Renal cortical epithelial cell (primary cell): ENCODE results near the gene DLD. TPM values are rescaled to one million over a fixed set of nuclear protein-coding genes. Genes with fewer than 3 reads are reported as not detected.
"Not testable (repeated sequence)": the region's sequence is repeated elsewhere in the genome, so short reads cannot be mapped to it uniquely, and the experiment has no call there.

Source experiments
- DNase-seq: peaks from one replicate; pipeline ENCODE4 v3.0.0-alpha.2; 2011; ENCODE audit warnings: low read depth
- total RNA-seq: library from RNA; depleted of rRNA; stranded (reverse); fragments of >200 nt; gene quantifications from 2 replicates; pipeline ENCODE4 v1.2.3, GENCODE V29; 2014

DLD gene
- total RNA-seq, 1 donor from 2014 or later: 155 TPM

DNA sequence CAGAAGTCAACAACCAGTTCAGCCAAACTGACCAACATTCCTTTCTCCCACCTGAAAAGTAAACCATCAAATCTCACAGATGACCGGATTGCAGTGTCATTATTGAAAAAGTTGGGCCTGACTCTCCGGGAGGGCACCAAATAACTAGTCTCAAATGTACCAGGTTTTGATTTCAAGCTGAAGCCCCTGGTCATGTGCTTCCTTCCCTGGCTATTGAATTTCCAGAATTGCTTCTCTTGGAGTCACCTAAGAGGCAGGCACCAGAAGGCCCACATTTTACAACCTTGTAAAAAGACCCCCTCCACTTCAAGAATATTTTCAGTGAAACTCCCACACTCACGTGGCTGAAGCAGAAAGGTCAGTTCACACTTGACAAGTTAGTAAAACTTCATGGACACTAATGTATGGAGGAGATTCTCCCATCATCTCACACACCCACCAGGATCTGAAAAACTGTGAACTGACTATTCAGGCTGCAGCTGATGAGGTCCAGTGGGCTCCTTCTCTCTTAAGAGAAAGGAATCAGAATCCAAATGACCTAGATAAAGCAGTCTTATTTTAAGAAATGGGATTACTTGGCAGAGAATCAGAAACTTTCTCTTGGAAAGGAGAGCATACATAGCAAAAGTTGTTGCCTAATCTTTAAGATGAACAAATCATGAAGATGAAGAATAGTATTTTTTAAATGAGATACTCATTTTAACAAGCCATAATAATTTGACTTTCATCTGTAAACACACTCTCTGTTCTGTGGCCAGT, 53.6 kb downstream of the DLD start:
- DNase-seq: no peak

DNA sequence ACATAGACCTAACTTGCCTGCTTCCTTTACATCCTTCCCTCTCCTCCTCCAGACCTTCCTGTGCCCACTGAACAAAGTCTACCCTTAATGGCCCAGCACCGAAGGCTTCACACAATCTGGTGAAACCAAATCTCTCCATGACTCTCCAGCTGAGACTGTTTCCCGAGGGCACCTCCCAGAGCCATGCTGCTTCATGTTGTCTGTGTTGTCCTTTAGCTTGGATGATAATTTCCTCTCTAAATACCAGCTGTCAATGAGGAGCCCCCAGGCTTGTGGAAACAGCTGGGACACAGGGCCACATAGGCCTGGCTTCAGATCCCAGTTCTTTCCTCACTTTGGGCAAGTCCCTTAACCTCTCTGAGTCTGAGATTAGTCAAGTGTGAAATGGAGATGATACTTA, 54.3 kb downstream of the DLD start:
- DNase-seq: no peak

GRCh38 chr7:107946451-107946850, 55.5 kb downstream of the DLD start:
- peak; percentile 48 for DNase-seq

DNA sequence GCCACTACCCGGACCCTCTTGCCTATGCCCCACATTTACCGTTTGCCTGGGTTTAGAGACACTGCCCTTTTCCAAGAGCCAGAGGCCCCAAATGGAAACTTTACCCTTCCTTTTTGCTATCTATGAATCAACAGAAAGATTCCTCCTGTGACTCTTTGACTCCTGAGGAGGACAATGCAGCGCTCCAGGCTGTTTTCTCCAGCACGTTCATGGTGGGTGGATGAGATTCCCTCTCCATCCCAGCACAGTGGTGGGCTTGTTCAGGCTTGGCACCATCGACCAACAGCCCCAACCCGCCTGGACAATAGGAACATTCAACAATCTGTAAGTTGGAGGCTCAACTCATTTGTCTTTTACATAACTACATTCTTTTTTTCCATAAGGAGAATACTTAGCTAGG, 55.9 kb downstream of the DLD start:
- no peak for DNase-seq

DNA sequence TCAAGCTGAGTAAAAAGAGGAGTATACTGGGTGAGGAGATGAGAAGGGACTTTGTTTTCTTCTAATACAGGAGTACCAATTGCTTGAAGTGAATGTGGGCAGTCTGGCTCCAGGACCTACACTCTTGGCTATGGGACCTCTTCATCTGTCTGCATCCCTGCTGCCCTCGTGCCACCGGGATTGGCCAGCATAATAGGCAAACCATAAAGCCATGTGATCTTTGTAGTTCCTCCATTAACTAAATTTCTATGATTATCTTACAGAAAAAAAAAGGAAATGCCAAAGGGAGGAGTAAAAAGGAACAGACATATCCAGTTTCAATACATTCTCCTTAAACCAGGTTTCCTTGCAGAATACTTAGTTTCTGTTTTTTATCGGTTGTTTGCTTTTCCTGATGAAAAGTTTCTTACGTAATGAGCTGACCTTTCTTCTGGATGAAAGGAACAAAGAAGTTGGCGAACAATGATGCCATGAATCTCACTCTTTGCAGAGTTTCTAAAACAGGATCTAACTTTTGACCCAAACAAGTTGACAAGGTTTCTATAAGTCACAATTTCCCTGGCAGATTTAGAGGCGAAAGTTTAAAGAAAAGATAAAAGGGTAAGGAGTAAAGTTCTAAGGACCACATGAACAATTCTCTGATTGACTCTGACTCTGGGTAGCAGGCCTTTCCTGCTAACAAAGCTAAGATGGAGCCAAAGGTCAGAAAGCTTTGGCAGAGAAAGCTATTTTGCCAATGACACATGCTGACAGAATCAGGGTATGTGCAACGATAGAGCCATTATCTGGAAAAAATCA, 57.9 kb downstream of the DLD start:
- peak; percentile 94 for DNase-seq

- no peak for DNase-seq
Measured at GRCh38 chr7:107949443-107949935, 58.5 kb downstream of the DLD start.

- no peak for DNase-seq
Measured at GRCh38 chr7:107951172-107951787, 60.3 kb downstream of the DLD start.

DNA sequence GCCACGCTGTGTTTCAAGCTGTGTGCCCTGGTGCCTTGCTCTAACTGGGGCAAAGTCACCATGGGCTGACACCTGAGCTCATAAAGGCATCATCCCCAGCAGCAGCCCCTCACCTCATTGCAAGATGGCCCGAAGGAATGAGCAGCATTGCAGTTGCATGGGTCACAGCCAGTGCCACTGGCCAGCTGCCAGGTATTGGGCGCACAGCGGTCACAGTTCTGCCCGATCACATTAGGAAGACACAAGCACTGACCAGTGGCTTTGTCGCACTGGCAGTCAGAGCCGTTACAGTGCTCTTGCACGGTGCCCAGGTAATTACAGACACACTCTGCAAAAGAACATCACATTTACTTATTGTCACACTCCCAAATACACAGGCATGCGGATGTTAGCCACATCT, 60.9 kb downstream of the DLD start:
- no peak for DNase-seq

DNA sequence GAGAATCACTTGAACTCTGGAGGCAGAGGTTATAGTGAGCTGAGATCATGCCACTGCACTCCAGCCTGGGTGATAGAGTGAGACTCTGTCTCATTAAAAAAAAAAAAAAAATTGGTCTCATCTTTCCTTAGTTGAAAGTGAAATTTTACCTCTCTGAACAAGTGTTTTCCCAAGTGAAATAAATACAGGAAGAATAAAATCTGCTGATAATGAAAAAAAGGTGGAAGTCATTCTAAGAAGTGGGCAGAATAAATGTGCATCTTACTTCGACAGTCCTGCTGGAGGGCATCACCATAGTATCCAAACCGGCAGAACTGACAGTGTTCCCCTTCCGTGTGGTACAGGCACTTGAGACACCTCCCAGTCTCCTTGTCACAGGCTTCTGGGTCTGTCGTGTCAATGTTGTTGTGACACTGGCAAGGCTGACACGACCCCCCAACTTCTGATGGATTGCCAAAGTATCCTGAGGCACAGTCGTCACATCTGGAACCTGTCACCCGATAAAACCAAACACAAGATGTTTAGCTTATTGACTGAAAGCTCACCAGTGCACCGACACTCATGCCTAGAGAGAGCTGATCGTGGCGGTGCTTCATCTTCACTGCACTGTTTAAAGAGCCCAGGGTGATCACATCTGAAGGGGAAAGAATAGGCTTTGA, 62.4 kb downstream of the DLD start:
- DNase-seq: no peak

DNA sequence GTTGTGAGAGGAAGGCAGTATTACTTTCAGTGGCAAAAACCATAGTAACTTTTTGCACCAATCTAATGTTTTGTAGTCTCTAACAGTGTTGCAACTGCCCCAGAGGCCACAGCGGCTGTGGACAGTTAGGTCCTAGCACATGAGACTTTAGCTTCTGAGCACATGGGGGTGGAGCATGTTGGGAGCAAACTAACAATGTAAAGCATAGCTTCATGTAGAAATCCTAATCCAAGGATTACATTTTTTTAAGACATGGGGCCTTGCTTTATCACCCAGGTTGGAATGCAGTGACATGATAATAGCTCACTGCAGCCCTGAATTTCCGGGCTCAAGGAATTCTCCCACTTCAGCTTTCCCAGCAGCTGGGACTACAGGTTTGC, 62.9 kb downstream of the DLD start:
- no peak for DNase-seq

DNA sequence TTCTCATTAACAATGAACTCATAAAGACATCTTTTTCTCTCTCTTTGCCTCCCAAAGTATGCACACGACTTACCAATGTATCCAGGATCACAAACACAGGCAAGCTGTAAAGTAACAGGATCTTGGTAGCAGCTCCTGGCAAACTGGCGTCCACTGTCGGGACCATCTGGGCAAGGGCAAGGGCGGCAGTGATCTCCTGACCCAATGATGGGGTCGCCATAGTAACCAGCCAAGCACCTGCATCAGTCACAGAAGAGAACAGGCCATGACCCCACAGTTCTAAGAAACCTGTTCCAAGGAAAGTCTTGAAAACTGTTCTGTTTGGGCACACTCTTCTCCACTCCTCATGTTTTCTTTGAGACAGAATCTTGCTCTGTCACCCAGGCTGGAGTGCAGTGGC, 64.4 kb downstream of the DLD start:
- no peak for DNase-seq

- DNase-seq: not testable (repeated sequence)
Measured at GRCh38 chr7:107956950-107957349, 66.0 kb downstream of the DLD start.

- no peak for DNase-seq
Measured at GRCh38 chr7:107957436-107957835, 66.5 kb downstream of the DLD start.

DNA sequence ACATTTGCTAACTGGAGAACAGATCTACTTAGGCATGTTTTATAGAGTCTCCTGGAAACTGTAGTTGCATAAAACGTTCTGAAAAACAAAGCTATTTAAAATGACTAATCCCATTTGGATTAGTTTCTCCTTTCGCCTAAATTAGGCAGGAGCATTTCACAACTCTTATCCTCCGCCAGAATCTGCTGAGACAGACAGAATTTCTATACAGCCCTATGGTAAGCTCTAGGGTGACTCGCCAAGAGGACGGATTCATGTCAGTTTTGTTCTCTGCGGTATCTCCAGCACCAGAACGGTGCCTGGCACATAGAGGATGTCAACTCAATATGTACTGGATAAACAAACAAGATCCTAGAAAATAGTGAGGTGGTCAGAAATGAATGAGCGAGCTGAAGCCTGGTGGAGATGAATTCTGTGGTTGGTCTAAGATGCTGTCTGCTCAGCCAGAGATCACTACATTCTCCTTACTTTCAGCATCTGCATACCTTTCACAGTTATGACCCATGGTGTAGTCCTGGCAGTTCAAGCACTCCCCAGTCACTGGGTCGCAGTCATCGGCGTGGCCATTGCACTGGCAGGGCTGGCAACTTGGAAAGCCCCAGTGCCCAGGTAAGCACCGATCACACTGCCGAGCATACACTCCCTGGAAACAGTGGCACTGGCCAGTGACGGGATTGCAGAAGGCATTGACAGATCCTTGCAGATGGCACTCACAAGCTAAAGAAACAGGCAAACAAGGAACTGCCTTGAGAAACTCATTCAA, 68.0 kb downstream of the DLD start:
- DNase-seq: peak; percentile 61

DNA sequence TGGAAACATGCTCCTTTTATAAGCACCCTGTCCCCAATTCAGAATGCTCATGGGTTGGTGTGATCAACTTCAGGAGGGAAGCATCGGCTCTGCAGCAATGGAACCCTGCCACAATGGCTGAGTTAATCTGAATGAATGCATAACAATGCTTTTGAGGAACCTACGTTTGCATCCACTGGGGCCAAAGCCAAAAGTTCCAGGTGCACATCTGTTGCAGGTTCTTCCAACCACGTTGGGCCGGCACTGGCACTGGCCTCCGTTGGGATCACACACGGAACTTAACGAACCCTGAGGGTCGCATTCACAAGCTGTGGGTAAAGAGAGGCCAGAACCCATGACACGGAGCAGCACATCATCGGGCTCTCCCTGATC, 68.5 kb downstream of the DLD start:
- no peak for DNase-seq

GRCh38 chr7:107960272-107960671, 69.3 kb downstream of the DLD start:
- no peak for DNase-seq

DNA sequence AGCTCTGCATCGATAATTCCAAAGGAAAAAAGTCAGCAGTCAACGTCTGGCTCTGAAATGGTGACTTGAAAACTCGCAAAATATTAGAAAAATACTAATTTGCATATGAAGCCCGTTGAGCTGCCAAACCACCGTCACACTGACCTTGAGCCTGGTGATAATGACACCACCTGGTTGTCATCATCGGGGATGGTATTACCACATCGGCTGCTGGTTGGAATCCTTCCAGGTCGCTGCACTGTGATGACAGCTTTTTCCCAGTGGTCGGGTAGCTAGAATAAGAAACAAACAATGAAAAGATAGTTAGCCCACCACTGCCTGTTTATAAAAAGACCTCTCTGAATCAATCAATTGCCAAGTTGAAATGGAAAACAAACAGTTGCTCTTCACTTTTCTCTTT, 70.4 kb downstream of the DLD start:
- DNase-seq: no peak

DNA sequence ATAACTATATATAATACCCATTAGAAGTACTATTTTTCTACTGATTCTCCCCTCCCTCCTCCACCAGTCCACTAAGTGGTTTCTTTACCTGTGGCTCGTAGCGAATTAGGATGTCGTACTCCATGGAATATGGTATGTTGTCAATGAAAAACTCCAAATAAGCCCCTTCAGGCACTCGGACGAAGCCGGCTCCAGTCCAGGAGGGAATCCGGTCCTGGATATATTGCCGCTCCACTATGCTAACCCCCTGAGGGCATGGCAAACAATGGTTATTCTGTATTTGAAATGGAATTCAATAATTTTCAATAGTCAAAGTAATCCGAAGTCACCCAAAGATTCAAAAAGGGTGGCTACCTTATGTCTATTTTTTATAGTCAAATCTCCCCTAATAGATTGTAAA, 71.8 kb downstream of the DLD start:
- DNase-seq: no peak

DNA sequence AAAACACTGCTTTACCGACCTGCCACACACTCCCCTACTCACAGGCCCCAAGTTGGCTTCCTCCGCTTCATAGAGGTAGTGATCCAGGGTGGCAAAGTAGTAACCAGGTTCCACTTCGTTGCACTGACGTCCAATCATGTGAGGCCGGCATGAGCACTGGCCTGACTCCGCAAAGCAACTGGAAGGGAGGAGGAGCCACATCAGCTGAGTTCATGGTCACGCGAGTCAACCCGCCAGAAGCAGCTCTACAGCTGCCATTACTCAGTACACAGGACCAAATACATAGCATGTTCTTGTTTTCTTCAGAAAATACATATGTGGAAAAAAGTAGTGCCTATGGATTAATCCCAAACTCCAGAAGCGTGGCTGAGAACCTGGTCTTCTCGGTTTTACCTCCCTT, 73.5 kb downstream of the DLD start:
- no peak for DNase-seq

DNA sequence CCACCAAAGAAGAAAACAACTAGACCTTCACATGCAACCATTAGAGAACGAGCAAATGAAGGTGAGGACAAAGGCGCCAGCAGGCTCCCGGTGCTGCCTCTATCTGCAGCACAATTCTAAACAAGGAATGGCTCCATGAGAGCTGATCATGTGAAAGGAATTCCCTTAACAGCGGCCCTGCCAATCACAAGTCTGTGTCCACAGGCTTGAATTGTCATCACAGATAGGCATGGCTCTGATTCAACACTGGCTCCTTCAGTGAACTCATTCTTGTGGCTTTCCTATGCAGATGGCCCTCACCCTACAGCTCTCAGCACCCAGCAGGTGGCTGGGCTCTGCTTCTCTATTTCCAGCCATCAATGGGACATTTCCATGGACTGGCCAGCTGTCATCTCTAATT, 75.7 kb downstream of the DLD start:
- peak; percentile 76 for DNase-seq

GRCh38 chr7:107967420-107967819, 76.4 kb downstream of the DLD start:
- DNase-seq: no peak

GRCh38 chr7:107968449-107968848, 77.5 kb downstream of the DLD start:
- DNase-seq: no peak
